Upper lobe of right lung (tissue), 1 donor: ENCODE data around the gene WDR55. TPM values are rescaled to one million over a fixed set of nuclear protein-coding genes. Genes with fewer than 3 reads are reported as not detected.

Source experiments
- ATAC-seq: fragments of 200-7000 bp; cut with Tn5 transposase; one replicate; pipeline ENCODE4 v1.9.1; 2020; ENCODE audit warnings: mild to moderate bottlenecking, moderate library complexity
- DNase-seq: peaks from one replicate; pipeline ENCODE4 v3.0.0-alpha.2; 2020
- H3K27ac ChIP-seq: fragments of 200-600 bp; one replicate; pipeline ENCODE4 v1.8.0; 2022
- H3K27me3 ChIP-seq: fragments of 200-600 bp; one replicate; pipeline ENCODE4 v1.8.0; 2022; ENCODE audit warnings: mild to moderate bottlenecking
- H3K36me3 ChIP-seq: fragments of 200-600 bp; one replicate; pipeline ENCODE4 v1.8.0; 2022
- H3K4me1 ChIP-seq: fragments of 200-600 bp; one replicate; pipeline ENCODE4 v1.8.0; 2022
- H3K4me3 ChIP-seq: fragments of 200-600 bp; one replicate; pipeline ENCODE4 v1.8.0; 2022; ENCODE audit warnings: mild to moderate bottlenecking
- H3K9me3 ChIP-seq: fragments of 200-600 bp; one replicate; pipeline ENCODE4 v1.8.0; 2022
- CTCF ChIP-seq: fragments of 200-600 bp; IDR thresholded peaks from one replicate; pipeline ENCODE4 v1.8.0; 2022; ENCODE audit warnings: antibody characterized with exemption
- intact Hi-C: fragments of 100-400 bp; cut with DNase I; formaldehyde crosslinking; loops from one replicate; pipeline ENCODE4 v1.11.0; 2022
- total RNA-seq: library from RNA; stranded (reverse); fragmentation: NEBNext Ultra II Directional; extraction: Animal tissue kit (Norgen Biotek cat#: 25700); gene quantifications from one replicate; pipeline ENCODE4 v1.2.1, GENCODE V29; 2021
- donor health status: DM: no; HTN: yes; CAD: no; lungs with severe emphysema.

The WDR55 gene
- total RNA-seq, 1 donor from 2014 or later: 23.4 TPM

DNA sequence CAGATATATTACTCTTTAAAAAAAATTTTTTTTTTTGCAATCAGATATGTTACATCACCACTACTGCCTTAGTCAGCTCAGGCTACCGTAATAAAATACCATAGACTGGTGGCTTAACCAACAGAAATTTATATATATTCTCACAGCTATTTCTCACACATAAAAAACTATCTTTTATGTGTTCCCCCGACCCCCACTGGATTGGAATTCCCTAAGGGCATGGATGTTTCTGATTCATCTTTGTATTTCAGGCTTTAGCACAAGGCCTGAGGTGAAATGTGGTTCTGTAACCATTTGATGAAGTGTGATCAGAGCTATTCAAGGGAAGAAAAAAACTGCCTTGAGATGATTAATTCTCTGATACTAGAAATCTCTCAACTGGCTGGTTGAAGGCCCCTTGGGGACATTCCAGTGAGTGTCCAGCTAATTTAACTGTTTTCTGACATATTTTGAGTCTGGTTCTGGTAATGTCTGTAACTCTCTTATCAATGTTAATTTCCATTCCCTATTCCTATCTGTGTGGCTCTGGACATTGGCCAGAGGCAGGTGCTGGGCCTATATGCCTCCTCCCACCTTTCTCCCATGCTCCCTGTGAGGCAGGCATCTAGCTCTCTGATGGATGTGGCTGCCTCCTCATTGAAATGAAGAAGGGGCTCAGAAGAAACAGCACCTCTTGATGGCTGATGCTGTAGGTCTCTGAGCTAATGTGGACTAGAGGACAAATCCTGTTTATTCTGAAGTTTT lies 34.2 kb upstream of the WDR55 start:
- peaks cover 24% of the 10 kb centered on the region for H3K4me1 ChIP-seq
- no peak for TF ChIP-seq CTCF
- ATAC-seq (no peak), DNase-seq (no peak)
- H3K27ac ChIP-seq: peak overlapping the region; percentile 85
- peak overlapping the region; percentile 61 for H3K4me3 ChIP-seq
- intact Hi-C loops: loop anchor here (10.0 kb wide), 1 partner anchor 66 kb away; the partner anchor contains the start of genes APBB3 and SLC35A4
- no peaks in the 10 kb centered on the region for H3K9me3 ChIP-seq
- no peaks in the 10 kb centered on the region for H3K36me3 ChIP-seq
- H3K27me3 ChIP-seq: no peaks in the 10 kb centered on the region

DNA sequence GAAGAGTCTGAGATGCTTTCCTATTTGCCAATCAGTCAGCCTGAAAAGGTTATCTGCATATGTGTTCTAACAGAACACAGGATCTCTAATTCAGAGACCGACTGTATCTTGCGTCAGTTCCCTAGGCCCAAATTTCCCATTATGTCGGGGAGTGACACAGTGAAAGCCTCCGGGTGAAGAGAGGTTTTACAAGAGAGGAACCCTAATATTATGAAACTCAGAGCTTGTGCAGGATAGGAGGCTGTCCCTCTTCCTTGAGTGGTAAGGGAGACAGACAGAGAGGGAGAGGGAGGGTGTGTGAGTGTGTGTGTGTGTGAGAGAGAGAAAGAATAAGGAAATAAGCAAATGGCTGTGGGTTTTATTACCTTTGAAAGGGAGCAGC lies 33.7 kb upstream of the WDR55 start:
- Histone ChIP-seq H3K36me3 (no peaks in the 10 kb centered on the region), H3K4me1 (peaks cover 24% of the 10 kb centered on the region), H3K4me3 (peak overlapping the region; percentile 61), H3K27me3 (no peaks in the 10 kb centered on the region), H3K27ac (peak overlapping the region; percentile 85), H3K9me3 (no peaks in the 10 kb centered on the region)
- ATAC-seq: peak; percentile 47
- no peak for DNase-seq
- intact Hi-C loops: loop anchor here (10.0 kb wide), 1 partner anchor 66 kb away; the partner anchor contains the start of genes APBB3 and SLC35A4
- no peak for TF ChIP-seq CTCF

DNA sequence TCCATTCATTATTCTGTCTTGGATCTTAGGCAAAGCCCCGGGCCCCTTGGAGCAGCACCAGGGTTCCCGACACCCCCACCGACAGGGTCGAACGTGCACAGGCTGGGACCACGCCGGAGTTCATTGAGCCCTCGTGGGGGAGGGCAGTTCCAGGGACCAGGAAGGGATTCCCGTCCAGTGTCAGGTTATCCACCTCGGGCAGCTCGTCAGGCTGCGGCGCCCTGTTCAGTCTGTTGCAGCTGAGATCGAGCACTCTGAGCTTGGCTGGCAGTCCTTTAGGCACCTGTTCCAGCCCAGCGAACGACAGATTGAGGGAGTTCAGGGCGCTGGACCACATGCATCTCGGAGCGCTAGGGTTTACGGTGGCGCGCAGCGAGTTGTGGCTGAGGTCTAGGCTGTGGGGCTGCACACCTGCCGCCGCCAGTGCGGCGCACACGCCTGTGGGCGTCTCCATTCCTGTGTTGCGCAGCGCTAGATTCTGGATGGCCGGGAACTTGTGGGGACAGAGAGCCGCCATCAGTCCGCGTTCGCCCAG lies 32.8 kb upstream of the WDR55 start:
- ATAC-seq (peak; percentile 63), DNase-seq (no peak)
- Histone ChIP-seq H3K36me3 (no peaks in the 10 kb centered on the region), H3K9me3 (no peaks in the 10 kb centered on the region), H3K4me3 (peak overlapping the region; percentile 61), H3K4me1 (peaks cover 24% of the 10 kb centered on the region), H3K27me3 (no peaks in the 10 kb centered on the region), H3K27ac (peak overlapping the region; percentile 85)
- intact Hi-C loops: loop anchor here (10.0 kb wide), 1 partner anchor 67 kb away; the partner anchor contains the start of genes APBB3 and SLC35A4
- no peak for TF ChIP-seq CTCF

GRCh38 chr5:140632366-140633020 lies 32.2 kb upstream of the WDR55 start:
- ATAC-seq: peak; percentile 73
- TF ChIP-seq CTCF: no peak
- H3K27ac ChIP-seq: peak overlapping the region; percentile 85

GRCh38 chr5:140633021-140633471 lies 31.7 kb upstream of the WDR55 start, which contains the start of gene CD14:
Gene CD14 (minus strand): TSS chr5:140633175. CDS start chr5:140633071, 104 bp downstream.
- peak; percentile 79 for DNase-seq
- intact Hi-C loops: loop anchor here (10.0 kb wide), 1 partner anchor 68 kb away; the partner anchor contains the start of genes APBB3 and SLC35A4

More at GRCh38 chr5:140632366-140633020, 32.2 kb upstream of the WDR55 start:
- peak overlapping the region; percentile 61 for H3K4me3 ChIP-seq
- DNase-seq: peak; percentile 92
- peaks cover 24% of the 10 kb centered on the region for H3K4me1 ChIP-seq
- H3K27me3 ChIP-seq: no peaks in the 10 kb centered on the region
- H3K36me3 ChIP-seq: no peaks in the 10 kb centered on the region
- intact Hi-C loops: loop anchor here (10.0 kb wide), 1 partner anchor 68 kb away; the partner anchor contains the start of genes APBB3 and SLC35A4
- no peaks in the 10 kb centered on the region for H3K9me3 ChIP-seq

More at GRCh38 chr5:140633021-140633471, 31.7 kb upstream of the WDR55 start, which contains the start of gene CD14:
- Histone ChIP-seq H3K4me1 (peaks cover 24% of the 10 kb centered on the region), H3K27ac (peak within 1 kb of the TSS; percentile 85), H3K4me3 (peak within 1 kb of the TSS; percentile 61), H3K27me3 (no peaks in the 10 kb centered on the region), H3K9me3 (no peaks in the 10 kb centered on the region), H3K36me3 (no peaks in the 10 kb centered on the region)
- peak; percentile 62 for ATAC-seq
- TF ChIP-seq CTCF: no peak
